K562 (cell line): Measurements from ENCODE around the gene ITPRIP. TPM values are rescaled to one million over a fixed set of nuclear protein-coding genes. Genes with fewer than 3 reads are reported as not detected.
A peak's percentile ranks its signal among the peaks of the same experiment; 100 is the strongest.

ENCODE experiments used
- ATAC-seq: fragments of 200-7000 bp; cut with Tn5 transposase; 3 replicates; pipeline ENCODE4 v1.9.1; 2020; ENCODE audit warnings: moderate library complexity
- BruUV-seq: library from RNA; stranded (reverse); fragments of 400-500 nt; replicated peaks from 2 replicates; lab custom pipeline; 2021; lab: Mats Ljungman, UMichigan
- CTCF ChIA-PET: fragments of 300-600 bp; formaldehyde crosslinking; extraction: SDS; loops from one replicate; lab custom pipeline; 2021; ENCODE audit warnings: low intra/inter-chr PET ratio; lab: Yijun Ruan, JAX
- POLR2A ChIA-PET: fragments of 300-600, 350-650 bp; sonication (Branson Sonifier 250); formaldehyde crosslinking; extraction: SDS; loops from one replicate; lab custom pipeline; 2021; ENCODE audit warnings: antibody characterized with exemption, inconsistent platforms; lab: Yijun Ruan, JAX
- DNase-seq, 4 experiments: peaks; one replicate each; pipeline versions ENCODE4 v3.0.0 to v3.0.0-alpha.2; 2011 to 2018; ENCODE audit warnings: low spot score in 3 of 4, mixed read lengths in 3 of 4; ENCODE audit errors: extremely low read depth in 1 of 4
- FAIRE-seq: peaks from 2 replicates; lab custom pipeline; 2011; peaks lifted over from hg19 to GRCh38; lab: Jason Lieb, UNC
- H2AFZ ChIP-seq: 2 replicates; pipeline ENCODE4 v1.6.0; 2011; ENCODE audit warnings: low read depth, low read length, control low read depth, inconsistent platforms
- H3K27ac ChIP-seq: fragments of 200-600 bp; 3 replicates; pipeline ENCODE4 v1.8.0; 2011; ENCODE audit warnings: low read depth, mild to moderate bottlenecking, control low read depth, inconsistent platforms, low read length, moderate library complexity, mixed read lengths; ENCODE audit errors: extremely low read depth
- H3K27me3 ChIP-seq, 2 experiments: fragments of 300-600 bp in 1 of 2; 2 replicates in 1 of 2; 3 replicates in 1 of 2; pipeline versions ENCODE4 v1.6.0 to v1.8.0; 2011; ENCODE audit warnings: inconsistent platforms in 2 of 2, low read length in 2 of 2, mild to moderate bottlenecking in 1 of 2, mixed read lengths in 1 of 2, moderate library complexity in 1 of 2; ENCODE audit not compliant: control insufficient read depth in 2 of 2, insufficient read depth in 2 of 2
- H3K36me3 ChIP-seq: fragments of 300-600 bp; 3 replicates; pipeline ENCODE4 v1.8.0; 2011; ENCODE audit warnings: mild to moderate bottlenecking, low read length, inconsistent platforms; ENCODE audit not compliant: control insufficient read depth, insufficient read depth
- H3K4me1 ChIP-seq, 2 experiments: fragments of 200-600 bp in 1 of 2; replicated peaks in 1 of 2; 2 replicates in 1 of 2; 3 replicates in 1 of 2; pipeline versions ENCODE4 v1.5.1 to v1.8.0; 2011; ENCODE audit warnings: inconsistent platforms in 2 of 2, low read length in 2 of 2, mild to moderate bottlenecking in 1 of 2, mixed read lengths in 1 of 2, moderate library complexity in 1 of 2; ENCODE audit not compliant: control insufficient read depth in 2 of 2, insufficient read depth in 2 of 2
- H3K4me2 ChIP-seq: 2 replicates; pipeline ENCODE4 v1.6.1; 2011; ENCODE audit warnings: low read length, control low read depth, inconsistent platforms, mixed read lengths; ENCODE audit not compliant: insufficient read depth
- H3K4me3 ChIP-seq: fragments of 200-600 bp; sonication (generic), shearing (Covaris generic); 2 replicates; pipeline ENCODE4 v1.5.1; 2016; ENCODE audit warnings: control low read depth, inconsistent platforms
- H3K79me2 ChIP-seq: fragments of 200-600 bp; 3 replicates; pipeline ENCODE4 v1.8.0; 2011; ENCODE audit warnings: low read length, inconsistent platforms; ENCODE audit not compliant: control insufficient read depth, insufficient read depth
- H3K9ac ChIP-seq, 2 experiments: 2 replicates each; pipeline versions ENCODE4 v1.6.0 to v1.6.1; 2011; ENCODE audit warnings: low read depth in 2 of 2, low read length in 2 of 2, control low read depth in 1 of 2, inconsistent platforms in 1 of 2, mild to moderate bottlenecking in 1 of 2, mixed read lengths in 1 of 2; ENCODE audit not compliant: insufficient read depth in 1 of 2
- H3K9me1 ChIP-seq: one replicate; pipeline ENCODE4 v1.6.0; 2011; ENCODE audit warnings: inconsistent platforms, mild to moderate bottlenecking, low read length, moderate library complexity; ENCODE audit not compliant: control insufficient read depth, insufficient read depth
- H3K9me3 ChIP-seq: replicated peaks from 2 replicates; pipeline ENCODE4 v1.5.1; 2011; ENCODE audit warnings: low read depth, low read length, inconsistent platforms; ENCODE audit not compliant: control insufficient read depth, insufficient read depth
- H4K20me1 ChIP-seq: replicated peaks from 2 replicates; pipeline ENCODE4 v1.6.1; 2011; ENCODE audit warnings: low read length, inconsistent platforms, mixed read lengths; ENCODE audit not compliant: control insufficient read depth, insufficient read depth
- AFF1 ChIP-seq, 2 experiments: fragments of 450-650 bp; IDR thresholded peaks; 2 replicates each; pipeline ENCODE4 v1.6.1; 2018; ENCODE audit warnings: mild to moderate bottlenecking in 2 of 2, low read depth in 1 of 2; ENCODE audit not compliant: partially characterized antibody in 2 of 2
- ATF3 ChIP-seq, 2 experiments: fragments of 450-650 bp in 1 of 2; sonication (generic) in 1 of 2; formaldehyde crosslinking in 1 of 2; IDR thresholded peaks in 1 of 2; conservative IDR thresholded peaks in 1 of 2; 2 replicates each; pipeline versions ENCODE4 v1.6.1 to v1.8.1; 2016 to 2023; ENCODE audit warnings: mild to moderate bottlenecking in 2 of 2, moderate library complexity in 2 of 2, inconsistent platforms in 1 of 2, missing genetic modification reagents in 1 of 2
- EP300 ChIP-seq: IDR thresholded peaks from 2 replicates; pipeline ENCODE4 v1.6.1; 2012; ENCODE audit warnings: low read length, improper control_type of control experiment
- ESRRB ChIP-seq: fragments of 250-450 bp; sonication (Bioruptor Pico); IDR thresholded peaks from 2 replicates; pipeline ENCODE4 v1.5.0; 2020; ENCODE audit warnings: mild to moderate bottlenecking, moderate library complexity, borderline replicate concordance
- HMGN3 ChIP-seq: IDR thresholded peaks from 2 replicates; pipeline ENCODE4 v1.6.1; 2011; ENCODE audit warnings: borderline replicate concordance, low read depth, mild to moderate bottlenecking, mixed read lengths, low read length; ENCODE audit not compliant: insufficient read length; ENCODE audit errors: extremely low read depth
- HOMEZ ChIP-seq: fragments of 250-450 bp; sonication (Bioruptor Pico); IDR thresholded peaks from 2 replicates; pipeline ENCODE4 v1.4.0; 2020; ENCODE audit warnings: mild to moderate bottlenecking, moderate library complexity
- NR2C2 ChIP-seq, 2 experiments: fragments of 200-800 bp in 1 of 2; sonication (Bioruptor generic) in 1 of 2; sonication (generic) in 1 of 2; formaldehyde crosslinking in 1 of 2; IDR thresholded peaks; 2 replicates each; pipeline versions ENCODE4 v1.6.1 to v1.8.0; 2016 to 2022; ENCODE audit warnings: mild to moderate bottlenecking in 1 of 2, missing compliant biosample characterization in 1 of 2, missing genetic modification characterization in 1 of 2, missing genetic modification reagents in 1 of 2
- RBFOX2 ChIP-seq: fragments of 200-400 bp; formaldehyde crosslinking; IDR thresholded peaks from 2 replicates; pipeline ENCODE4 v1.6.1; 2017; ENCODE audit warnings: low read depth, mild to moderate bottlenecking, low read length, moderate library complexity
- SMC3 ChIP-seq: conservative IDR thresholded peaks from 2 replicates; pipeline ENCODE4 v1.6.1; 2011; ENCODE audit warnings: low read depth, low read length, improper control_type of control experiment; ENCODE audit not compliant: insufficient read depth
- TRIM25 ChIP-seq: fragments of 450-650 bp; IDR thresholded peaks from 2 replicates; pipeline ENCODE4 v1.7.0; 2016; ENCODE audit warnings: borderline replicate concordance
- WGBS: fragments of 100-300 bp; shearing (Covaris generic); methylation state at CpG from one replicate; pipeline ENCODE4 v1.1.6; 2016; ENCODE audit warnings: low coverage, mixed read lengths; ENCODE audit not compliant: insufficient coverage; ENCODE audit errors: missing lambda C conversion rate; 5-methylcytosine and 5-hydroxymethylcytosine counted together
- in situ Hi-C: fragments of 300-500 bp; cut with MboI; formaldehyde crosslinking; loops from 4 replicates; pipeline ENCODE4 v1.15.0; 2018; ENCODE audit warnings: inconsistent platforms, mixed read lengths
- intact Hi-C: fragments of 100-400 bp; cut with micrococcal nuclease; formaldehyde crosslinking; loops from 2 replicates; pipeline ENCODE4 v1.14.2; 2022
- polyA plus RNA-seq, 8 experiments: library from polyadenylated mRNA; depleted of rRNA in 4 of 8; stranded (reverse) in 5 of 8; unstranded in 3 of 8; fragments of >200 nt; fragmentation: Nextera tagmentation in 2 of 8; fragmentation: Illumina TruSeq in 1 of 8; extraction: Ambion mirVana in 2 of 8; extraction: Trizol in 1 of 8; gene quantifications; 2 replicates each; pipeline versions ENCODE4 v1.2.1 to v1.2.3, GENCODE V29; 2011 to 2014; ENCODE audit warnings: inconsistent platforms in 1 of 8, missing spikeins in 1 of 8
- total RNA-seq, 7 experiments: library from RNA; depleted of rRNA in 6 of 7; stranded (reverse); fragments of >200 nt in 6 of 7; fragmentation: Illumina TruSeq in 2 of 7; extraction: Trizol in 2 of 7; gene quantifications; 2 replicates each; pipeline versions ENCODE4 v1.2.1 to v1.2.3, GENCODE V29; 2011 to 2021; ENCODE audit warnings: low replicate concordance in 1 of 7

ITPRIP gene
- total and polyA plus RNA-seq, 9 of the 15 experiments (the other 6 are each of a cell fraction or from before 2014, with no cell fraction given): 4.4 to 28.5 (median 10.9) TPM

- TF ChIP-seq AFF1 (IDR thresholded peaks at IDR 0.05; ENCODE audit: low read depth in 1 of 2, partially characterized antibody in 2 of 2) (no peak), ATF3 (IDR thresholded peaks at IDR 0.05) (peak; percentile 47; the same call in 1 of the 2 replicates), ATF3 (CRISPR knock-in tag; conservative IDR thresholded peaks at IDR 0.05) (no peak)
Observed at GRCh38 chr10:104345515-104345914, 7.2 kb upstream of the ITPRIP start (continued).

GRCh38 chr10:104344219-104344618, 6.0 kb upstream of the ITPRIP start:
- no peak overlapping the region for H3K4me2 ChIP-seq
- ATAC-seq (no peak), FAIRE-seq (no peak), DNase-seq (no peak)
- no TSS peak for BruUV-seq
- no peaks in the 10 kb centered on the region for H3K9me3 ChIP-seq
- H4K20me1 ChIP-seq: no peaks in the 10 kb centered on the region
- peaks cover 6 to 49% of the 10 kb centered on the region in 2 experiments for H3K4me1 ChIP-seq
- H3K27ac ChIP-seq: no peak overlapping the region
- ChIA-PET CTCF (no interaction called here), POLR2A (no interaction called here)
- H3K27me3 ChIP-seq: no peaks in the 10 kb centered on the region
- no peak overlapping the region for H3K4me3 ChIP-seq
- H3K79me2 ChIP-seq: peaks cover 31% of the 10 kb centered on the region
- TF ChIP-seq TRIM25 (no peak), HMGN3 (no peak), HOMEZ (CRISPR knock-in tag) (no peak), NR2C2 (CRISPR knock-in tag; IDR thresholded peaks at IDR 0.05) (no peak), NR2C2 (tag; IDR thresholded peaks at IDR 0.05) (no peak), EP300 (no peak), RBFOX2 (no peak), ESRRB (CRISPR knock-in tag) (no peak), SMC3 (no peak)
- TF ChIP-seq, all 486 proteins: peak for 0
- Histone ChIP-seq H3K9me1 (no peaks in the 10 kb centered on the region), H3K9ac (no peak overlapping the region), H3K36me3 (no peaks in the 10 kb centered on the region), H2AFZ (no peak overlapping the region)
- in situ Hi-C loops (loop anchor here (10.0 kb wide), 1 partner anchor 49 kb away; no protein-coding TSS in a partner anchor), intact Hi-C loops (no loop called here)
- WGBS: 89% methylated on average over 1 of the region's 1 CpG
